Measurements from ENCODE around the gene CEP41. TPM values are rescaled to one million over a fixed set of nuclear protein-coding genes. Genes with fewer than 3 reads are reported as not detected.

Gene CEP41
- total RNA-seq, 2 experiments from 2014 or later = 3.3 to 4.8 TPM

DNA sequence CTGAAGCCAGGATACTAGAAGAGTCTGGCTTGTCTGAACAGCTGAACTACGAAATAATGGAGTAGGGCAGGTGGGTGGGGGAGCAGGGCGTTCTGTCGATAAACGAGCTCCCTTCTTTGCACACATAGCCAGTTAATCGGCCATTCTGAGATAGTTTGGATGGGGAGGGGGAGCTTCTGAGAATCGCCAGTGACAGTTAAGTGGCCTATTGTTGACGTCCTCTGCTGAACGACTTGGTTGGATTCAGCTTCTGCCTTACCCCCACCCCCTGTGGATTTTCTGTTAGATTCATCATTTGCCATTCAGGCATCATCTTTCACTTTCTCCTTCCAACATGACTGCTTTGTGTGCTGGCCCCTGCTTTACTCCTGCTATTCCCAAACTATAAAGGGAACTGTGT is 95.7 kb downstream of the CEP41 start:
- no peak overlapping the region for H3K27ac ChIP-seq (ENCODE audit: low read depth in 1 of 2, low read length in 2 of 2)
- TF ChIP-seq, protein P1, sequence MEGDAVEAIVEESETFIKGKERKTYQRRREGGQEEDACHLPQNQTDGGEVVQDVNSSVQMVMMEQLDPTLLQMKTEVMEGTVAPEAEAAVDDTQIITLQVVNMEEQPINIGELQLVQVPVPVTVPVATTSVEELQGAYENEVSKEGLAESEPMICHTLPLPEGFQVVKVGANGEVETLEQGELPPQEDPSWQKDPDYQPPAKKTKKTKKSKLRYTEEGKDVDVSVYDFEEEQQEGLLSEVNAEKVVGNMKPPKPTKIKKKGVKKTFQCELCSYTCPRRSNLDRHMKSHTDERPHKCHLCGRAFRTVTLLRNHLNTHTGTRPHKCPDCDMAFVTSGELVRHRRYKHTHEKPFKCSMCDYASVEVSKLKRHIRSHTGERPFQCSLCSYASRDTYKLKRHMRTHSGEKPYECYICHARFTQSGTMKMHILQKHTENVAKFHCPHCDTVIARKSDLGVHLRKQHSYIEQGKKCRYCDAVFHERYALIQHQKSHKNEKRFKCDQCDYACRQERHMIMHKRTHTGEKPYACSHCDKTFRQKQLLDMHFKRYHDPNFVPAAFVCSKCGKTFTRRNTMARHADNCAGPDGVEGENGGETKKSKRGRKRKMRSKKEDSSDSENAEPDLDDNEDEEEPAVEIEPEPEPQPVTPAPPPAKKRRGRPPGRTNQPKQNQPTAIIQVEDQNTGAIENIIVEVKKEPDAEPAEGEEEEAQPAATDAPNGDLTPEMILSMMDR (IDR thresholded peaks at IDR 0.05) = no peak
- no peaks in the 10 kb centered on the region for H3K27me3 ChIP-seq (ENCODE audit: control insufficient read depth in 1 of 2, insufficient read depth in 2 of 2, low read length in 2 of 2)
- Mint-ChIP-seq H3K27ac (no peak overlapping the region), H3K27me3 (no peaks in the 10 kb centered on the region), H3K36me3 (ENCODE audit: low read depth) (no peaks in the 10 kb centered on the region), H3K9me3 (no peaks in the 10 kb centered on the region), H3K4me3 (no peak overlapping the region), H3K4me1 (ENCODE audit: low read depth) (no peaks in the 10 kb centered on the region)
- no peak overlapping the region for H3K4me3 ChIP-seq (ENCODE audit: low read length)
- ChIA-PET CTCF (no interaction called here), POLR2A (no interaction called here)
- no peaks in the 10 kb centered on the region for H3K36me3 ChIP-seq (ENCODE audit: insufficient read depth, low read length)
- peaks cover 0 to 4% of the 10 kb centered on the region in 2 experiments for H3K9me3 ChIP-seq (ENCODE audit: control insufficient read depth in 1 of 2, insufficient read depth in 1 of 2, low read length in 2 of 2)
- intact Hi-C loops (cut with DNase I, micrococcal nuclease) = no loop called here
- ATAC-seq (ENCODE audit: poor library complexity) (no peak), DNase-seq (no peak)
- H3K4me1 ChIP-seq (ENCODE audit: insufficient read depth, low read length) = no peaks in the 10 kb centered on the region

DNA sequence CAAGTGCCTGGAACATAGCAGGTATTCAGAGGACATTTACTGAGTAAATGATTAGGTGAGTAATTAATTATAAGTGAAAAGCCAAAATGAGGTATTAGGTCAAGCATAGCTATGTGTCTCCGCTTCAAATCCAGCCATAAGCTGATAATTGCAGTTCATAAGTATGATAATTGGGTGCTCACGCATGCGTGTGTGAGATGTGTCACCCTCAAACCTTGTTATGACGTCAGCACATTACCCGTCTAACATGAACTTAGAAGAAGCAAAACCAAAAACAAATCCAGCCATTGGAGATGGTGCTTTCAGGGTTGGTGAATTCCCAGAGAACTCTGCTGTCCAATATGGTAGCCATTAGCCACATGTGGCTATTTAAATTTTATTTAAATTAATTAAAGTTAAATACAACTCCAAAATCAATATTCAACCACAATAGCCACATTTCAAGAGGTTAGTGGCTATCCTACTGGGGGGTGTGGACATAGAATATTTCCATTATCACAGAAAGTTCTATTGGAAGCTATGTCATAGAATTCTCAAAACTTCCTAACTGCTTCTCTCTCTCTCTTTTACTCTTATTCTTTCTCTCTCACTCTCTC is 96.4 kb downstream of the CEP41 start, which contains the start of gene CPA5:
TSS of gene CPA5 (plus strand) at position 546 of the 596 bp plus-strand sequence. CDS start 1,670 bp downstream, outside the sequence.
- TF ChIP-seq, protein P1 (IDR thresholded peaks at IDR 0.05) = no peak
- intact Hi-C loops (cut with DNase I, micrococcal nuclease) = no loop called here
- no peak within 1 kb of the TSS for H3K4me3 Mint-ChIP-seq
- POLR2A ChIA-PET = no interaction called here
- Histone ChIP-seq H3K4me1 (ENCODE audit: insufficient read depth, low read length) (no peaks in the 10 kb centered on the region), H3K9me3 (ENCODE audit: control insufficient read depth in 1 of 2, insufficient read depth in 1 of 2, low read length in 2 of 2) (peaks cover 0 to 4% of the 10 kb centered on the region in 2 experiments), H3K27ac (ENCODE audit: low read depth in 1 of 2, low read length in 2 of 2) (no peak within 1 kb of the TSS), H3K36me3 (ENCODE audit: insufficient read depth, low read length) (no peaks in the 10 kb centered on the region), H3K4me3 (ENCODE audit: low read length) (no peak within 1 kb of the TSS), H3K27me3 (ENCODE audit: control insufficient read depth in 1 of 2, insufficient read depth in 2 of 2, low read length in 2 of 2) (no peaks in the 10 kb centered on the region)
- H3K36me3 Mint-ChIP-seq (ENCODE audit: low read depth) = no peaks in the 10 kb centered on the region
- no peaks in the 10 kb centered on the region for H3K9me3 Mint-ChIP-seq
- H3K27me3 Mint-ChIP-seq = no peaks in the 10 kb centered on the region
- DNase-seq (no peak), ATAC-seq (ENCODE audit: poor library complexity) (no peak)
- CTCF ChIA-PET = no interaction called here
- no peaks in the 10 kb centered on the region for H3K4me1 Mint-ChIP-seq (ENCODE audit: low read depth)
- H3K27ac Mint-ChIP-seq = no peak within 1 kb of the TSS

Other genes starting within 250 kb of the CEP41 start
- 10 to 100 TPM; 18.3 to 18.8 TPM for gene TMEM209, start 235.6 kb downstream of the CEP41 start, total RNA-seq
- not detected for gene SSMEM1, start 233.2 kb downstream of the CEP41 start, total RNA-seq
- not detected for gene CPA2, start 174.2 kb downstream of the CEP41 start, total RNA-seq
- not detected for gene CPA4, start 147.9 kb downstream of the CEP41 start, total RNA-seq
- gene CPA5, start 96.2 kb downstream of the CEP41 start, total RNA-seq = not detected
- not detected for gene CPA1, start 60.5 kb downstream of the CEP41 start, total RNA-seq
- 1 to 10 TPM; 2.7 to 2.9 TPM for gene MEST, start 51.1 kb upstream of the CEP41 start, total RNA-seq
- 1 to 10 TPM; 4.1 to 4.3 TPM for gene COPG2, start 227.7 kb upstream of the CEP41 start, total RNA-seq
- not detected for gene TSGA13, start 245.5 kb upstream of the CEP41 start, total RNA-seq